K562 (cell line): ENCODE measurements around the gene PUSL1. TPM values are rescaled to one million over a fixed set of nuclear protein-coding genes. Genes with fewer than 3 reads are reported as not detected.

Experiments
- BMI1 ChIP-seq: fragments of 150-350 bp; IDR thresholded peaks from 2 replicates; pipeline ENCODE4 v1.6.1; 2014; ENCODE audit warnings: low read length
- EHMT2 ChIP-seq: fragments of 450-650 bp; IDR thresholded peaks from 2 replicates; pipeline ENCODE4 v1.6.1; 2018; ENCODE audit warnings: antibody characterized with exemption
- GATAD2A ChIP-seq: fragments of 450-650 bp; IDR thresholded peaks from 2 replicates; pipeline ENCODE4 v1.6.1; 2017
- LEF1 ChIP-seq: fragments of 450-650 bp; IDR thresholded peaks from 2 replicates; pipeline ENCODE4 v1.6.1; 2016; ENCODE audit warnings: mild to moderate bottlenecking
- MEF2D ChIP-seq: conservative IDR thresholded peaks from 2 replicates; pipeline ENCODE4 v1.6.1; 2016; ENCODE audit warnings: low read depth, missing genetic modification characterization, missing compliant biosample characterization
- POLR2AphosphoS5 ChIP-seq: IDR thresholded peaks from 2 replicates; pipeline ENCODE4 v1.6.1; 2011; ENCODE audit warnings: mild to moderate bottlenecking, low read depth, low read length, moderate library complexity; ENCODE audit not compliant: control insufficient read depth, insufficient read depth
- PURB ChIP-seq: sonication (generic); formaldehyde crosslinking; IDR thresholded peaks from 2 replicates; pipeline ENCODE4 v1.9.0; 2021; ENCODE audit warnings: low read depth, mild to moderate bottlenecking, missing genetic modification reagents
- TAF9B ChIP-seq: fragments of 450-650 bp; IDR thresholded peaks from 2 replicates; pipeline ENCODE4 v1.6.1; 2018; ENCODE audit warnings: mild to moderate bottlenecking; ENCODE audit not compliant: partially characterized antibody
- ZNF551 ChIP-seq: fragments of 250-450 bp; sonication (Bioruptor Pico); IDR thresholded peaks from 2 replicates; pipeline ENCODE4 v1.5.0; 2021; ENCODE audit warnings: mild to moderate bottlenecking, moderate library complexity
- polyA plus RNA-seq, 8 experiments: library from polyadenylated mRNA; depleted of rRNA in 4 of 8; stranded (reverse) in 5 of 8; unstranded in 3 of 8; fragments of >200 nt; fragmentation: Nextera tagmentation in 2 of 8; fragmentation: Illumina TruSeq in 1 of 8; extraction: Ambion mirVana in 2 of 8; extraction: Trizol in 1 of 8; gene quantifications; 2 replicates each; pipeline versions ENCODE4 v1.2.1 to v1.2.3, GENCODE V29; 2011 to 2014; ENCODE audit warnings: inconsistent platforms in 1 of 8, missing spikeins in 1 of 8
- total RNA-seq, 7 experiments: library from RNA; depleted of rRNA in 6 of 7; stranded (reverse); fragments of >200 nt in 6 of 7; fragmentation: Illumina TruSeq in 2 of 7; extraction: Trizol in 2 of 7; gene quantifications; 2 replicates each; pipeline versions ENCODE4 v1.2.1 to v1.2.3, GENCODE V29; 2011 to 2021; ENCODE audit warnings: low replicate concordance in 1 of 7
- TF ChIP-seq, protein P1 (sequence below): fragments of 450-650 bp; formaldehyde crosslinking; IDR thresholded peaks from 2 replicates; pipeline ENCODE4 v1.4.0; 2020; ENCODE audit warnings: mild to moderate bottlenecking, mixed read lengths
- TF ChIP-seq, protein P2 (sequence below): fragments of 450-650 bp; IDR thresholded peaks from 2 replicates; pipeline ENCODE4 v1.7.0; 2016; ENCODE audit warnings: borderline replicate concordance
- TF ChIP-seq, protein P3 (sequence below): fragments of 200-600 bp; sonication (generic); IDR thresholded peaks from one replicate; pipeline ENCODE4 v1.6.1; 2012; ENCODE audit warnings: mild to moderate bottlenecking, low read depth, low read length, inconsistent platforms

The PUSL1 gene
- total and polyA plus RNA-seq, 9 of the 15 experiments (the other 6 are each of a cell fraction or from before 2014, with no cell fraction given) = 0.62 to 86.9 (median 13.6) TPM

DNA sequence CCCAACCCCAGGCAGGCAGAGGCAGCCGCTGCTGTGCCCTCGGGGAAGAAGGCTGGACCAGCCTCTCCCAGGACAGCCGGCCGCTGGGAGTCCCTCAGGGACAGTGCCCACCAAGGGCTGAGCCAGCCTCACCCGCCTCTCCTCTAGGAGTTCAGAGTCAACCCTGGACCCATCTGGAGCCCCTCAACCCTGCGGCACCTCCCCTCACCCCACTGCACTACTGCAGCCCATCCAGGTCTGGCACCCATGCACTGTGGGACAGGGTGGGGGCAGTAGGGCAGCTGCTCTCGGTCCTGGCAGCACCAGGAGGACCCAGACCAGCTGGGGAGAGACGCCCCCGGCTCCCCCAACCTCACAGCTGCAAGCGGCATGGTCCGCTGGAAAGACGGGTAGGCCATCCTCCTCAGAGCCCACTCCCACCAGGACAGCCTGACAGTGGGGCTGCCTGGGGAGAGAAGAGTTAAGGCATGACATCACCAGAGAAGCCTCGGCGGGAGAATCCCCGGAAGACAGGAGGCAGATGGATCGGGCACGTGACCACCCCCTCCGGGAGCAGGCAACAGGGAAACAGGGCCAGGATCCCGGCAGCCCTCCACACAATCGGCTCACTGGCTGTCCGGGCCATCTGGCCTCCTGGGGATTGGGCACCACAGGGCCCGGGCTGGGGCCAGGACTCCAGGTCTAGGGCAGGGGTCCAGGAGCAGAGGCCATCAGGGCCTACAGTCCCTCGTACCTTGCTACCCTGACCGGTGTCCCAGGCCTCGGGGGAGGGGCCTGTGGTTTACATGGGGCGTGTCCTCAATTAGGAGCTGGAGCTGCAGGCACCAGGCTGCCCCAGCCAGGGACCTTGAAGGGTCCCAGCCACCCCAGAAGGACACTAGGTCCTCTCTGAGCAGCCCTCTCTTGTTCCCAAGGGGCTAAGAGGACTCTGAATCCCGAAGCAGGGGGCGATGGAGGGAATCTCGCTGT is 3.8 kb upstream of the PUSL1 start (continued):
- TF ChIP-seq, protein P1, sequence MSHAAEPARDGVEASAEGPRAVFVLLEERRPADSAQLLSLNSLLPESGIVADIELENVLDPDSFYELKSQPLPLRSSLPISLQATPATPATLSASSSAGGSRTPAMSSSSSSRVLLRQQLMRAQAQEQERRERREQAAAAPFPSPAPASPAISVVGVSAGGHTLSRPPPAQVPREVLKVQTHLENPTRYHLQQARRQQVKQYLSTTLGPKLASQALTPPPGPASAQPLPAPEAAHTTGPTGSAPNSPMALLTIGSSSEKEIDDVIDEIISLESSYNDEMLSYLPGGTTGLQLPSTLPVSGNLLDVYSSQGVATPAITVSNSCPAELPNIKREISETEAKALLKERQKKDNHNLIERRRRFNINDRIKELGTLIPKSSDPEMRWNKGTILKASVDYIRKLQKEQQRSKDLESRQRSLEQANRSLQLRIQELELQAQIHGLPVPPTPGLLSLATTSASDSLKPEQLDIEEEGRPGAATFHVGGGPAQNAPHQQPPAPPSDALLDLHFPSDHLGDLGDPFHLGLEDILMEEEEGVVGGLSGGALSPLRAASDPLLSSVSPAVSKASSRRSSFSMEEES (CRISPR knock-in tag) = peak; percentile 86
- TF ChIP-seq LEF1 (no peak; the same call in 1 of the 2 replicates), PURB (CRISPR knock-in tag) (no peak), MEF2D (tag) (no peak), EHMT2 (no peak), GATAD2A (no peak), TAF9B (no peak), POLR2AphosphoS5 (no peak), ZNF551 (no peak), BMI1 (no peak)
- TF ChIP-seq, protein P2, sequence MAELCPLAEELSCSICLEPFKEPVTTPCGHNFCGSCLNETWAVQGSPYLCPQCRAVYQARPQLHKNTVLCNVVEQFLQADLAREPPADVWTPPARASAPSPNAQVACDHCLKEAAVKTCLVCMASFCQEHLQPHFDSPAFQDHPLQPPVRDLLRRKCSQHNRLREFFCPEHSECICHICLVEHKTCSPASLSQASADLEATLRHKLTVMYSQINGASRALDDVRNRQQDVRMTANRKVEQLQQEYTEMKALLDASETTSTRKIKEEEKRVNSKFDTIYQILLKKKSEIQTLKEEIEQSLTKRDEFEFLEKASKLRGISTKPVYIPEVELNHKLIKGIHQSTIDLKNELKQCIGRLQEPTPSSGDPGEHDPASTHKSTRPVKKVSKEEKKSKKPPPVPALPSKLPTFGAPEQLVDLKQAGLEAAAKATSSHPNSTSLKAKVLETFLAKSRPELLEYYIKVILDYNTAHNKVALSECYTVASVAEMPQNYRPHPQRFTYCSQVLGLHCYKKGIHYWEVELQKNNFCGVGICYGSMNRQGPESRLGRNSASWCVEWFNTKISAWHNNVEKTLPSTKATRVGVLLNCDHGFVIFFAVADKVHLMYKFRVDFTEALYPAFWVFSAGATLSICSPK = no peak
- TF ChIP-seq, protein P3, sequence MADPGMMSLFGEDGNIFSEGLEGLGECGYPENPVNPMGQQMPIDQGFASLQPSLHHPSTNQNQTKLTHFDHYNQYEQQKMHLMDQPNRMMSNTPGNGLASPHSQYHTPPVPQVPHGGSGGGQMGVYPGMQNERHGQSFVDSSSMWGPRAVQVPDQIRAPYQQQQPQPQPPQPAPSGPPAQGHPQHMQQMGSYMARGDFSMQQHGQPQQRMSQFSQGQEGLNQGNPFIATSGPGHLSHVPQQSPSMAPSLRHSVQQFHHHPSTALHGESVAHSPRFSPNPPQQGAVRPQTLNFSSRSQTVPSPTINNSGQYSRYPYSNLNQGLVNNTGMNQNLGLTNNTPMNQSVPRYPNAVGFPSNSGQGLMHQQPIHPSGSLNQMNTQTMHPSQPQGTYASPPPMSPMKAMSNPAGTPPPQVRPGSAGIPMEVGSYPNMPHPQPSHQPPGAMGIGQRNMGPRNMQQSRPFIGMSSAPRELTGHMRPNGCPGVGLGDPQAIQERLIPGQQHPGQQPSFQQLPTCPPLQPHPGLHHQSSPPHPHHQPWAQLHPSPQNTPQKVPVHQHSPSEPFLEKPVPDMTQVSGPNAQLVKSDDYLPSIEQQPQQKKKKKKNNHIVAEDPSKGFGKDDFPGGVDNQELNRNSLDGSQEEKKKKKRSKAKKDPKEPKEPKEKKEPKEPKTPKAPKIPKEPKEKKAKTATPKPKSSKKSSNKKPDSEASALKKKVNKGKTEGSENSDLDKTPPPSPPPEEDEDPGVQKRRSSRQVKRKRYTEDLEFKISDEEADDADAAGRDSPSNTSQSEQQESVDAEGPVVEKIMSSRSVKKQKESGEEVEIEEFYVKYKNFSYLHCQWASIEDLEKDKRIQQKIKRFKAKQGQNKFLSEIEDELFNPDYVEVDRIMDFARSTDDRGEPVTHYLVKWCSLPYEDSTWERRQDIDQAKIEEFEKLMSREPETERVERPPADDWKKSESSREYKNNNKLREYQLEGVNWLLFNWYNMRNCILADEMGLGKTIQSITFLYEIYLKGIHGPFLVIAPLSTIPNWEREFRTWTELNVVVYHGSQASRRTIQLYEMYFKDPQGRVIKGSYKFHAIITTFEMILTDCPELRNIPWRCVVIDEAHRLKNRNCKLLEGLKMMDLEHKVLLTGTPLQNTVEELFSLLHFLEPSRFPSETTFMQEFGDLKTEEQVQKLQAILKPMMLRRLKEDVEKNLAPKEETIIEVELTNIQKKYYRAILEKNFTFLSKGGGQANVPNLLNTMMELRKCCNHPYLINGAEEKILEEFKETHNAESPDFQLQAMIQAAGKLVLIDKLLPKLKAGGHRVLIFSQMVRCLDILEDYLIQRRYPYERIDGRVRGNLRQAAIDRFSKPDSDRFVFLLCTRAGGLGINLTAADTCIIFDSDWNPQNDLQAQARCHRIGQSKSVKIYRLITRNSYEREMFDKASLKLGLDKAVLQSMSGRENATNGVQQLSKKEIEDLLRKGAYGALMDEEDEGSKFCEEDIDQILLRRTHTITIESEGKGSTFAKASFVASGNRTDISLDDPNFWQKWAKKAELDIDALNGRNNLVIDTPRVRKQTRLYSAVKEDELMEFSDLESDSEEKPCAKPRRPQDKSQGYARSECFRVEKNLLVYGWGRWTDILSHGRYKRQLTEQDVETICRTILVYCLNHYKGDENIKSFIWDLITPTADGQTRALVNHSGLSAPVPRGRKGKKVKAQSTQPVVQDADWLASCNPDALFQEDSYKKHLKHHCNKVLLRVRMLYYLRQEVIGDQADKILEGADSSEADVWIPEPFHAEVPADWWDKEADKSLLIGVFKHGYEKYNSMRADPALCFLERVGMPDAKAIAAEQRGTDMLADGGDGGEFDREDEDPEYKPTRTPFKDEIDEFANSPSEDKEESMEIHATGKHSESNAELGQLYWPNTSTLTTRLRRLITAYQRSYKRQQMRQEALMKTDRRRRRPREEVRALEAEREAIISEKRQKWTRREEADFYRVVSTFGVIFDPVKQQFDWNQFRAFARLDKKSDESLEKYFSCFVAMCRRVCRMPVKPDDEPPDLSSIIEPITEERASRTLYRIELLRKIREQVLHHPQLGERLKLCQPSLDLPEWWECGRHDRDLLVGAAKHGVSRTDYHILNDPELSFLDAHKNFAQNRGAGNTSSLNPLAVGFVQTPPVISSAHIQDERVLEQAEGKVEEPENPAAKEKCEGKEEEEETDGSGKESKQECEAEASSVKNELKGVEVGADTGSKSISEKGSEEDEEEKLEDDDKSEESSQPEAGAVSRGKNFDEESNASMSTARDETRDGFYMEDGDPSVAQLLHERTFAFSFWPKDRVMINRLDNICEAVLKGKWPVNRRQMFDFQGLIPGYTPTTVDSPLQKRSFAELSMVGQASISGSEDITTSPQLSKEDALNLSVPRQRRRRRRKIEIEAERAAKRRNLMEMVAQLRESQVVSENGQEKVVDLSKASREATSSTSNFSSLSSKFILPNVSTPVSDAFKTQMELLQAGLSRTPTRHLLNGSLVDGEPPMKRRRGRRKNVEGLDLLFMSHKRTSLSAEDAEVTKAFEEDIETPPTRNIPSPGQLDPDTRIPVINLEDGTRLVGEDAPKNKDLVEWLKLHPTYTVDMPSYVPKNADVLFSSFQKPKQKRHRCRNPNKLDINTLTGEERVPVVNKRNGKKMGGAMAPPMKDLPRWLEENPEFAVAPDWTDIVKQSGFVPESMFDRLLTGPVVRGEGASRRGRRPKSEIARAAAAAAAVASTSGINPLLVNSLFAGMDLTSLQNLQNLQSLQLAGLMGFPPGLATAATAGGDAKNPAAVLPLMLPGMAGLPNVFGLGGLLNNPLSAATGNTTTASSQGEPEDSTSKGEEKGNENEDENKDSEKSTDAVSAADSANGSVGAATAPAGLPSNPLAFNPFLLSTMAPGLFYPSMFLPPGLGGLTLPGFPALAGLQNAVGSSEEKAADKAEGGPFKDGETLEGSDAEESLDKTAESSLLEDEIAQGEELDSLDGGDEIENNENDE = no peak
